Gastroesophageal sphincter (tissue), 3 donors: ENCODE measurements around the gene SPINT1.

ENCODE experiments used
- EP300 ChIP-seq: sonication (generic); formaldehyde crosslinking; IDR thresholded peaks from one replicate; pipeline ENCODE4 v1.6.1; 2017; ENCODE audit warnings: antibody characterized with exemption, mild to moderate bottlenecking
- TF ChIP-seq, protein P1 (sequence below), 4 experiments: fragments of 200-600 bp in 2 of 4; fragments of 450-650 bp in 2 of 4; sonication (generic) in 1 of 4; IDR thresholded peaks; one replicate each; pipeline ENCODE4 v1.5.1; 2017 to 2019; ENCODE audit warnings: antibody characterized with exemption in 4 of 4, mild to moderate bottlenecking in 2 of 4, moderate library complexity in 2 of 4

DNA sequence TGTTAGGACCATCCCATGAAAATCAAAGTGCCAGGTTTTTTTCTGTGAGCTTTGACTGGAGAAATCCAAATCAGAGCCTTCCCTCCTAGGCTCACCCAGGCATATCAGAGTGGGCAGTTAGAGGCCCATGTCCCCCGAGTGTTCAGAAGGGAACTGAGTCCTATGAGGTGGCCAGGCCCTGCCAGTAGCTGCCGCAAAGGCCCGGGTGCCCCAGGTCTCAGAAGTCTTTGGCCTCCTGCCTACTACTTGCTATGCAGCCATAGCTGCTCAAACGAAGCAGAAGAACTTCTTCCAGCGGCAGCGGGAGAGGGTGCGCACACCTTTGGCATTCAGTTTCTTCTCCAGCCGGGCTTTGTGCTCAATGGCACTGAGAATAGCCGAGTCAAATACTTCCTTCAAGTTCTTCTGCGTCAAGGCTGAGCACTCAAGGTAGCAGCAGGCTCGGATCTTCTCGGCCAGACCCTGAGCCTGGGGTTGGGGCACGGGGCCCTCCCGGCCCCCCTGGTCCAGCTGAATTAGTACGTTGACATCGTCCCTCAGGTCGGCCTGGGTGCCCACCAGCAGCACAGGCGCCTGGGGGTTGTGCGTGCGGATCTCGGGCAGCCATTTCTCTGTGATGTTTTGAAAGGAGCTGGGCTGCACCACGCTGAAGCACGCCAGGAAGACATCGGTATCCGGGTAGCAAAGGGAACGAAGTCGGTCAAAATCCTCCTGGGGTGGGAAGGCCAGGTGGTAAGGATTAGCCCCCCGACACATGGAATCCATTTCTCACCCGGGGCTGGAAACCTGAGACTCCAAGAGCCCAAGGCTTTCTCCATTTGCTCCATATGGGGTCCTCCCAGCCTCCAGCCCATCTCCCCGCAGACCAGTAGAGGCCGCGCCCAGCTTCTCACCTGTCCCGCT is 29.2 kb downstream of the SPINT1 start:
- TF ChIP-seq EP300, result no peak
- TF ChIP-seq, protein P1, sequence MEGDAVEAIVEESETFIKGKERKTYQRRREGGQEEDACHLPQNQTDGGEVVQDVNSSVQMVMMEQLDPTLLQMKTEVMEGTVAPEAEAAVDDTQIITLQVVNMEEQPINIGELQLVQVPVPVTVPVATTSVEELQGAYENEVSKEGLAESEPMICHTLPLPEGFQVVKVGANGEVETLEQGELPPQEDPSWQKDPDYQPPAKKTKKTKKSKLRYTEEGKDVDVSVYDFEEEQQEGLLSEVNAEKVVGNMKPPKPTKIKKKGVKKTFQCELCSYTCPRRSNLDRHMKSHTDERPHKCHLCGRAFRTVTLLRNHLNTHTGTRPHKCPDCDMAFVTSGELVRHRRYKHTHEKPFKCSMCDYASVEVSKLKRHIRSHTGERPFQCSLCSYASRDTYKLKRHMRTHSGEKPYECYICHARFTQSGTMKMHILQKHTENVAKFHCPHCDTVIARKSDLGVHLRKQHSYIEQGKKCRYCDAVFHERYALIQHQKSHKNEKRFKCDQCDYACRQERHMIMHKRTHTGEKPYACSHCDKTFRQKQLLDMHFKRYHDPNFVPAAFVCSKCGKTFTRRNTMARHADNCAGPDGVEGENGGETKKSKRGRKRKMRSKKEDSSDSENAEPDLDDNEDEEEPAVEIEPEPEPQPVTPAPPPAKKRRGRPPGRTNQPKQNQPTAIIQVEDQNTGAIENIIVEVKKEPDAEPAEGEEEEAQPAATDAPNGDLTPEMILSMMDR (IDR thresholded peaks at IDR 0.05), result no peak
